HG02588 (cell line): ENCODE data around the gene STPG3.
"Not testable (repeated sequence)": the region's sequence is repeated elsewhere in the genome, so short reads cannot be mapped to it uniquely, and the experiment has no call there.

Experiments
- ATAC-seq: cut with Tn5 transposase; IDR thresholded peaks from one replicate; pipeline ENCODE4 v1.9.1; 2021; ENCODE audit warnings: mild to moderate bottlenecking, moderate library complexity; ENCODE audit not compliant: unreplicated experiment

STPG3 gene

GRCh38 chr9:137232510-137232909, 18.6 kb upstream of the STPG3 start:
- no peak for ATAC-seq

DNA sequence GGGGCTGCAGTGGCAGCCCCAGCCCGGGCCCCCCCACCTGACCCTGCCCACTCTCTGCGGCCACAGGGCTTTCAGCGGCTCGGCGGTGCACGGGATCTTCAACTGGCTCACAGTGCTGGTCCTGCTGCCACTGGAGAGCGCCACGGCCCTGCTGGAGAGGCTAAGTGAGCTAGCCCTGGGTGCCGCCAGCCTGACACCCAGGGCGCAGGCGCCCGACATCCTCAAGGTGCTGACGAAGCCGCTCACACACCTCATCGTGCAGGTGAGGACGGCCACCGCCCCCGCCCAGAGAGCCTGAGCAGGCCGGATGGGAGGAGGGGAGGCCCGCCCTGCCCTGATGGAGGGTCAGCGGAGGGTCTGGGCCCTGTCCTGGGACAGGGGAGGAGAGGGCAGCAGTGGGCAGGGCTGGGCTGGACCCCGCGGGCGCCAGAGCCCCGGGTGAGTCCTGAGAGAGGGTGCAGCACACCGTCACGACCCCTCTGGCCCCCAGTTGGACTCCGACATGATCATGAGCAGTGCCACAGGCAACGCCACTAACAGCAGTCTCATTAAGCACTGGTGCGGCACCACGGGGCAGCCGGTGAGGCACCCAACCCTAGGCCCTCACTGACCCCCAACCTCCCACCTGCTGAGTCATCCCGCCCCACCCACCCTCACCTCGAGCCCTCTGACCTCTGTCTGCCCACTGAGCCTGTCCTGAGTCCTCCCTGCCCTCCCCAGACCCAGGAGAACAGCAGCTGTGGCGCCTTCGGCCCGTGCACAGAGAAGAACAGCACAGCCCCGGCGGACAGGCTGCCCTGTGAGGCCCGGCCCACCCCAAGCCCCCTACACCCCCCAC, 17.7 kb upstream of the STPG3 start:
- no peak for ATAC-seq

DNA sequence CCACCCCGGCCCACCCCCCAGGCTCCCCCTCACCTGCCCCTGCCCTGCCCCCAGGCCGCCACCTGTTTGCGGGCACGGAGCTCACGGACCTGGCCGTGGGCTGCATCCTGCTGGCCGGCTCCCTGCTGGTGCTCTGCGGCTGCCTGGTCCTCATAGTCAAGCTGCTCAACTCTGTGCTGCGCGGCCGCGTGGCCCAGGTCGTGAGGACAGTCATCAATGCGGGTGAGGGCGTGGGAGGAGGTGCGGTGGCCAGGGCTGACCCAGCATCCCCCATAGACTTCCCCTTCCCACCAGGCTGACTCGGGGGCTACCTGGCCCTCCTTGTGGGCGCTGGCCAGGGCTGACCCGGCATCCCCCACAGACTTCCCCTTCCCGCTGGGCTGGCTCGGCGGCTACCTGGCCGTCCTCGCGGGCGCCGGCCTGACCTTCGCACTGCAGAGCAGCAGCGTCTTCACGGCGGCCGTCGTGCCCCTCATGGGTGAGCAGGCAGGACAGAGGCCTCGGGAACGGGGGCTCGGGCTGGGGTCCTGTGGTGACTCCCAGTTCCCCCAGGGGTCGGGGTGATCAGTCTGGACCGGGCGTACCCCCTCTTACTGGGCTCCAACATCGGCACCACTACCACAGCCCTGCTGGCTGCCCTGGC, 16.9 kb upstream of the STPG3 start:
- no peak for ATAC-seq

GRCh38 chr9:137234758-137235423, 16.2 kb upstream of the STPG3 start:
- ATAC-seq: no peak

GRCh38 chr9:137235424-137236237, 15.5 kb upstream of the STPG3 start:
- ATAC-seq: no peak

DNA sequence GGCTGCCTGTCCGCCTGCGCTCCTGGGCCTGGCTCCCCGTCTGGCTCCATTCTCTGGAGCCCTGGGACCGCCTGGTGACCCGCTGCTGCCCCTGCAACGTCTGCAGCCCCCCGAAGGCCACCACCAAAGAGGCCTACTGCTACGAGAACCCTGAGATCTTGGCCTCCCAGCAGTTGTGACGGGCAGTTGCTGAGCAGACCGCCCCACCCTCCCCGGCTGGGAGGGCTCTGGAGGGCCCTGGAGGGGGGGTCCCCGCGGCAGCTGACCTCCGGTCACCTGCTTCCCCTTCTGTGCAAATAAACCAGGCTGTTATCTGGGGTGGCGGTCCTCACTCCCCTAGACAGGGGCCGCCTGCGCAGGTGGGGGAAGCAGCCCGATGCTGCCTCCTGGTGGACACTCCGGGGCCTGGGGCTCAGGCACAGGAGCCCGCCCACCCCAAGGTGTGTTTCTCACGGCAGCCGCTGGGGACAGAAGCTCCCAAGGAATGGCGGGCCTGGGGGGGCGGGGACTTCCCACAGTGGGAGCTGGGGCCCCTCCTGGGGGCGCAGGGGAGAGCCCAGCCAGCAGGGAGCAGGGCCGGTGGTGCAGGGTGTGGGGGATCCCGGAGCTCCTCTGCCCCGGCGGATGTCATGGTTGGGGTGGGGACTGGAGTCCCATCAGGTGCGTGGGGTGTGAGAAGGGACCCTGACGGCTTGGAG, 14.7 kb upstream of the STPG3 start:
- ATAC-seq: no peak

GRCh38 chr9:137236936-137237421, 14.1 kb upstream of the STPG3 start:
- ATAC-seq: no peak

DNA sequence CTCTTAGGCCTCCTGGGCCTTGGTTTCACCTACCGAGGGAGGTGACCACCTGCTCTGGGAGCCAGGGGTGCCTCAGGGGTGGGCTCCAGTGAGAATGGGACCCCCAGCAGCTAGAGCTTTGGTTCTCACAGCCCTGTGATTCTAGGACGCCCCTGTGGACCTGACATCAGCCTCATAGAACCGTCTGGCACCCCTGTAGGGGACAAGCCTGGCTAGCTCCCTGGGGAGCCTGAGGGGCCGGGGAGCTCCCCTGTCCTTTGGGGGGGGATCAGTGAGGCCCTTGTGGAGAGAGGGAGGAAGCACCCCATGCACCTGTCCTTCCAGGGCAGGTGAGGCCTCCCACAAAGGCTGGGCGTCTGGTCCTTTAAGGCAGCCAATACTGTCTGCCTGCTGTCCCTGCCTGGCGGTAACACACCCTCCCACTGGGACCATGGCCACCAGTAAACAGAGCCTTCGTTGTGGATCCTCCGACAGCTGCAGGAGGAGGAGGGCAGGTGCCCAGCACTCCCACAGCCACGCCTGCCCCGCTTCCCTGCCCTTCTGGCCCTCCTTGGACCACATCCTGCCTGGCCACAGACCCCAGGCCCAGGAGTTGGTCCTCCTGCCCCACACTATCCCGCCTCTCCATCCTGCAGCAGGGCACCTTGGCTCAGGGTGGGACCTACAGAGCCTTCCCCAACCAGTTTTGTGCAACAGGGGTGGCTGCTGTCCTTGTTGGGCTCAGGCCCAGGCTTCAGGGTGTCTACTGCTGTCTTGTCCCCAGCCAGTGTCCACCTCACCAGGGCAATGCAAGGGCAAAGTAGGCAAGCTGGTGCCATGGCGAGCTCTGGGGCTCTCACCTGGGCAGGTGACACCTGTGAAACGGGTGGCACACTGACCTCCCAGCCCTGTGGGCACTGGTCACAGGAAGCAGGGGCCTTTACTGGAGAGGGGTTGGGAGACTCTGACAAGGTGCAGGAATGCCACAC, 13.0 kb upstream of the STPG3 start:
- ATAC-seq: no peak

- ATAC-seq: not testable (repeated sequence)
These were observed 11.4 kb upstream of the STPG3 start for GRCh38 chr9:137239541-137240200.

GRCh38 chr9:137240318-137240840, 10.7 kb upstream of the STPG3 start:
- peak; percentile 22 for ATAC-seq

DNA sequence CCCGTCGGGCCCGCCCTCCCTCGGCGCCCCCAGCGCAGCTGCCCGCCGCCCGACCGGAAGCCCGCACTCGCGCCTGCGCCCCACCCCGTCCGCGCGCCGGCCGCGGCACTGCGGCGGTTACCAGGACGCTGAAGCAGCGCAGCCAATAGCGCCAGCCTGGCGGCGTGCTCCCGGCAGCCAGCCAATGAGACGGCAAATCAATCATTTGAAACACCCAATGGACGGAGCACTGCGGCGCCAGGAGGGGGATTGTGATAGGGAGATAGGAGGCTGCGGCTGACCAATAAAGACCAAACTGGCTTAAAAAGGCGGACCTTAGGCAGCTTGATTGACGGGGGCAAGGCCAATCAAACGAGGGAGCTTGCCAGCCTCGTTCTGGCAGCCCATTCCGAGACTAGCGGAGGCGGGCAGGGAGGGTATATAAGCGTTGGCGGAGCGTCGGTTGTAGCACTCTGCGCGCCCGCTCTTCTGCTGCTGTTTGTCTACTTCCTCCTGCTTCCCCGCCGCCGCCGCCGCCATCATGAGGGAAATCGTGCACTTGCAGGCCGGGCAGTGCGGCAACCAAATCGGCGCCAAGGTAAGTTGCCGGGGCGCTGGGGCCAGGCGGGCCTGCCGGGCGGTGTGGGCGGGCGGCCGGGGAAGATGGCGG, 10.1 kb upstream of the STPG3 start, which contains the start of gene TUBB4B:
Gene TUBB4B (plus strand): TSS at position 447 of the 649 bp plus-strand sequence. CDS start 74 bp downstream, at position 521.
- ATAC-seq: peak; percentile 67

GRCh38 chr9:137241490-137242268, 9.4 kb upstream of the STPG3 start:
- ATAC-seq: no peak

DNA sequence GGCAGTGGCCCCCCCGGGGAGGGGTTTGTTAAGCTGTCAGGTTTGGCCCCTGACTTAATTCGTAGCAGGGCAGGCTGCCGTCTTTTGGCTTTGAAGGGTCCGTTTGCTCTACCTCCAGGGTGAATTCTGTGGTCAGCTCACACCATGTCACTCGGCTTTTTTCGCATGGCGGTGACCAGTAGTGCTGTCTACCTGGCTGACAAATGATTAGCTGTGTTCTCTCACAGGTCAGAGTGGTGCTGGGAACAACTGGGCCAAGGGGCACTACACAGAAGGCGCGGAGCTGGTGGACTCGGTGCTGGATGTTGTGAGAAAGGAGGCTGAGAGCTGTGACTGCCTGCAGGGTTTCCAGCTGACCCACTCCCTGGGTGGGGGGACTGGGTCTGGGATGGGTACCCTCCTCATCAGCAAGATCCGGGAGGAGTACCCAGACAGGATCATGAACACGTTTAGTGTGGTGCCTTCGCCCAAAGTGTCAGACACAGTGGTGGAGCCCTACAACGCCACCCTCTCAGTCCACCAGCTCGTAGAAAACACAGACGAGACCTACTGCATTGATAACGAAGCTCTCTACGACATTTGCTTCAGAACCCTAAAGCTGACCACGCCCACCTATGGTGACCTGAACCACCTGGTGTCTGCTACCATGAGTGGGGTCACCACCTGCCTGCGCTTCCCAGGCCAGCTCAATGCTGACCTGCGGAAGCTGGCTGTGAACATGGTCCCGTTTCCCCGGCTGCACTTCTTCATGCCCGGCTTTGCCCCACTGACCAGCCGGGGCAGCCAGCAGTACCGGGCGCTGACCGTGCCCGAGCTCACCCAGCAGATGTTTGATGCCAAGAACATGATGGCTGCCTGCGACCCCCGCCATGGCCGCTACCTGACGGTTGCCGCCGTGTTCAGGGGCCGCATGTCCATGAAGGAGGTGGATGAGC, 8.6 kb upstream of the STPG3 start:
- no peak for ATAC-seq

DNA sequence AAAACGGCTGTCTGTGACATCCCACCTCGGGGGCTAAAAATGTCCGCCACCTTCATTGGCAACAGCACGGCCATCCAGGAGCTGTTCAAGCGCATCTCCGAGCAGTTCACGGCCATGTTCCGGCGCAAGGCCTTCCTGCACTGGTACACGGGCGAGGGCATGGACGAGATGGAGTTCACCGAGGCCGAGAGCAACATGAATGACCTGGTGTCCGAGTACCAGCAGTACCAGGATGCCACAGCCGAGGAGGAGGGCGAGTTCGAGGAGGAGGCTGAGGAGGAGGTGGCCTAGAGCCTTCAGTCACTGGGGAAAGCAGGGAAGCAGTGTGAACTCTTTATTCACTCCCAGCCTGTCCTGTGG, 7.8 kb upstream of the STPG3 start:
- not testable (repeated sequence) for ATAC-seq

DNA sequence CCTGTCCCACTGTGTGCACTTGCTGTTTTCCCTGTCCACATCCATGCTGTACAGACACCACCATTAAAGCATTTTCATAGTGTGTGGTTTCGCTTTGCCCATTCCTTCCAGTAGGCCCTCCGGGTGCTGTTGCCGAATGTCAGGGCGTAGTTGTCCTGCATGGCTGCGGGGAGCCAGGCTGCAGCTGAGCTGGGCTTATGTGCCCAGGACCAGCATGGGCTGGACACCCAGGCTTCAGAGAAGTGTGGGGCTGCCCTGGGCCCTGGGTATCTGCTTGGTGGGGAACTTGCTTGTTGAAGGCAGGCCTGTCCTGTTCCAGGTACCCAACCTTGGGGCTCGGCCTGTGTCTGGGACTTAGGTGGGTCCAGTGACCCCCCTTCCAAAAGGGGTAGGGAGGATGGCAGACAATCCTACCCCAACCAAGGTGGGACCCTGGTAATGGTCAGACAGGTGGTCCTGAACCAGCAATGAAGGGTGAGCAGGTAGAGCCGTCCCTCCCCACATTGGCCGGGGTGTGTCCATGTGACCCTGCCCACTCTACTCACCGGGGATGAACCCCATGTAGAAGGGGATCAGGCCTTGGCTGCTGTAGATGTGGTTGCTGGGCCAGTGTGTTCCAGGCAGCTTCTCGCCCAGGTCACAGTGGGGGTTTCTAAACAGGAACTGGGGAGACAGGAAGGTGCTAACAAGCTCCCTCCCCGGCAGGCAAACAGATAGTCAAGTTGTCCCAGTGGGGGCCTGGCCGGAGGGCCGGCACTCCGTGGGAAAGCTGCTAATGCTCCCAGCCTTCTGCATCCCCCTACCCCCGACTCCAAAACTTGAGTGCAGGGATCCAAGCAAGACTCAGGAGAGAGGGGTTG, 7.2 kb upstream of the STPG3 start:
- ATAC-seq: no peak
